Osteoblast (primary cell): ENCODE data around the gene PACS2. TPM values are rescaled to one million over a fixed set of nuclear protein-coding genes. Genes with fewer than 3 reads are reported as not detected.

Experiments
- DNase-seq: peaks from one replicate; pipeline ENCODE4 v3.0.0; 2011; ENCODE audit warnings: low spot score, mixed read lengths; ENCODE audit not compliant: insufficient read length; ENCODE audit errors: missing footprints
- H2AFZ ChIP-seq: 2 replicates; pipeline ENCODE4 v1.6.0; 2011; ENCODE audit warnings: mild to moderate bottlenecking, low read length
- H3K27ac ChIP-seq: 2 replicates; pipeline ENCODE4 v1.5.1; 2011; ENCODE audit warnings: mild to moderate bottlenecking, low read depth, low read length, moderate library complexity
- H3K27me3 ChIP-seq: 2 replicates; pipeline ENCODE4 v1.6.0; 2012; ENCODE audit warnings: mild to moderate bottlenecking, control low read depth, inconsistent platforms, low read length, moderate library complexity; ENCODE audit not compliant: insufficient read depth
- H3K36me3 ChIP-seq: 2 replicates; pipeline ENCODE4 v1.5.1; 2011; ENCODE audit warnings: mild to moderate bottlenecking, low read length, control low read depth, moderate library complexity; ENCODE audit not compliant: insufficient read depth
- H3K4me1 ChIP-seq: 2 replicates; pipeline ENCODE4 v1.5.1; 2011; ENCODE audit warnings: mild to moderate bottlenecking, low read length, control low read depth, moderate library complexity; ENCODE audit not compliant: insufficient read depth
- H3K4me2 ChIP-seq: 2 replicates; pipeline ENCODE4 v1.6.0; 2011; ENCODE audit warnings: mild to moderate bottlenecking, low read length; ENCODE audit not compliant: insufficient read depth
- H3K4me3 ChIP-seq: fragments of 200-600 bp; sonication (generic); 3 replicates; pipeline ENCODE4 v1.5.1; 2012; ENCODE audit warnings: mild to moderate bottlenecking, low read length, inconsistent platforms; ENCODE audit not compliant: insufficient read depth
- H3K79me2 ChIP-seq: 2 replicates; pipeline ENCODE4 v1.6.0; 2012; ENCODE audit warnings: mild to moderate bottlenecking, low read length, control low read depth, inconsistent platforms; ENCODE audit not compliant: insufficient read depth
- H3K9me3 ChIP-seq: 2 replicates; pipeline ENCODE4 v1.5.1; 2011; ENCODE audit warnings: low read depth, low read length, control low read depth
- H4K20me1 ChIP-seq: 2 replicates; pipeline ENCODE4 v1.6.0; 2012; ENCODE audit warnings: mild to moderate bottlenecking, low read length, control low read depth; ENCODE audit not compliant: insufficient read depth
- total RNA-seq: library from RNA; depleted of rRNA; stranded (reverse); fragments of >200 nt; gene quantifications from 2 replicates; pipeline ENCODE4 v1.2.3, GENCODE V29; 2012
- TF ChIP-seq, protein P1 (sequence below): IDR thresholded peaks from 2 replicates; pipeline ENCODE4 v1.5.1; 2011; ENCODE audit warnings: mild to moderate bottlenecking, low read depth, low read length, moderate library complexity; ENCODE audit errors: extremely low read depth

Gene PACS2
- total RNA-seq, 1 donor: 81.1 TPM

GRCh38 chr14:105436402-105436801 is 121.9 kb downstream of the PACS2 start:
- no peak overlapping the region for H2AFZ ChIP-seq

GRCh38 chr14:105436891-105437722 is 122.6 kb downstream of the PACS2 start:
- Histone ChIP-seq H3K4me2 (no peak overlapping the region), H3K4me1 (no peaks in the 10 kb centered on the region), H3K27ac (no peak overlapping the region), H3K36me3 (peaks cover 2% of the 10 kb centered on the region), H3K27me3 (no peaks in the 10 kb centered on the region), H2AFZ (no peak overlapping the region), H4K20me1 (peaks cover 68% of the 10 kb centered on the region), H3K79me2 (peaks cover 89% of the 10 kb centered on the region), H3K4me3 (no peak overlapping the region), H3K9me3 (no peaks in the 10 kb centered on the region)
- DNase-seq: no peak
- TF ChIP-seq, protein P1, sequence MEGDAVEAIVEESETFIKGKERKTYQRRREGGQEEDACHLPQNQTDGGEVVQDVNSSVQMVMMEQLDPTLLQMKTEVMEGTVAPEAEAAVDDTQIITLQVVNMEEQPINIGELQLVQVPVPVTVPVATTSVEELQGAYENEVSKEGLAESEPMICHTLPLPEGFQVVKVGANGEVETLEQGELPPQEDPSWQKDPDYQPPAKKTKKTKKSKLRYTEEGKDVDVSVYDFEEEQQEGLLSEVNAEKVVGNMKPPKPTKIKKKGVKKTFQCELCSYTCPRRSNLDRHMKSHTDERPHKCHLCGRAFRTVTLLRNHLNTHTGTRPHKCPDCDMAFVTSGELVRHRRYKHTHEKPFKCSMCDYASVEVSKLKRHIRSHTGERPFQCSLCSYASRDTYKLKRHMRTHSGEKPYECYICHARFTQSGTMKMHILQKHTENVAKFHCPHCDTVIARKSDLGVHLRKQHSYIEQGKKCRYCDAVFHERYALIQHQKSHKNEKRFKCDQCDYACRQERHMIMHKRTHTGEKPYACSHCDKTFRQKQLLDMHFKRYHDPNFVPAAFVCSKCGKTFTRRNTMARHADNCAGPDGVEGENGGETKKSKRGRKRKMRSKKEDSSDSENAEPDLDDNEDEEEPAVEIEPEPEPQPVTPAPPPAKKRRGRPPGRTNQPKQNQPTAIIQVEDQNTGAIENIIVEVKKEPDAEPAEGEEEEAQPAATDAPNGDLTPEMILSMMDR: no peak

More at GRCh38 chr14:105436402-105436801, 121.9 kb downstream of the PACS2 start:
- peaks cover 73% of the 10 kb centered on the region for H4K20me1 ChIP-seq
- TF ChIP-seq, protein P1: no peak
- H3K79me2 ChIP-seq: peaks cover 93% of the 10 kb centered on the region
- DNase-seq: no peak
- peaks cover 2% of the 10 kb centered on the region for H3K36me3 ChIP-seq
- no peak overlapping the region for H3K4me3 ChIP-seq
- no peaks in the 10 kb centered on the region for H3K9me3 ChIP-seq
- no peaks in the 10 kb centered on the region for H3K27me3 ChIP-seq
- H3K4me2 ChIP-seq: no peak overlapping the region
- H3K4me1 ChIP-seq: peaks cover 6% of the 10 kb centered on the region
- no peak overlapping the region for H3K27ac ChIP-seq

DNA sequence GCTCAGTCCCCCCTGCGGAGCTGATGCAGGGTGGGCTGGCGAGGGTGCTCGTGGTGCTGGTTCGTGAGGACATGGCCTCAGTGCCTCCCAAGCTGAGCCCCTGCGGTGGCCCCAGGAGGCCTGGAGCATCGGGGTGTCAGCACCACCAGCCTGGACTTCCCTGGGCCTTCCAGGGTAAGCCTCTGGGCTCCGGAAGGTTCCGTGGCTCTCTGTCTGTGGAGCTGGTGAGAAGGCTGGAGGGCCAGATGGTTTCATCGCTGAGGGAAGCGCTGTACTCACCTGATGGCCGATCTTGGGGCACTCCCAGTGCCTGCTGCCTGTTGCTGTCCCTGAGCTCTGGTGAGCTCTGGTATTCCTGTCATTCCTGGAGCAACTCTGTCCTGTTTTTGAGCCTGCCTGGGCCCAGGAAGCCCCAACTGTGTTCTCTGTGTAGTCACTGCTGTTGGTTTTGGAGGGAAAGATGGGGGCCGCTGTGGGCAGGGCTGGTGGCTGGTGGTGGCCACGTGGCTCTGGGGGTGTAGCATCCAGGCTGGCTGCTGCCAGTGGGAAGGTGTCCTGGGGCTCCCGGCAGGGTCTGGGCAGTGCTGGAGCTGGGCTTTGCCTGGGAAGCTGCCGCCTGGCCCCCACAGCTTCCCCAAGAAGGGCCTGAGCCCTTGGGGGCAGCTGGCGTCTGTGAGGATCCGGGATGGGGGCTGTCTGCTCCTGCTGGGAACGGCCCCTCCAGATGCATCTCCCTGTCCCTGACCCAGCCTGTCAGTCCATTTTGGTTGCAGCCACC is 123.4 kb downstream of the PACS2 start:
- no peak for DNase-seq
- Histone ChIP-seq H3K27me3 (no peaks in the 10 kb centered on the region), H3K4me1 (no peaks in the 10 kb centered on the region), H3K9me3 (no peaks in the 10 kb centered on the region), H2AFZ (no peak overlapping the region), H3K4me2 (no peak overlapping the region), H3K4me3 (no peak overlapping the region), H3K79me2 (peaks cover 82% of the 10 kb centered on the region), H3K36me3 (peaks cover 8% of the 10 kb centered on the region), H3K27ac (no peak overlapping the region), H4K20me1 (peaks cover 63% of the 10 kb centered on the region)
- TF ChIP-seq, protein P1: no peak

DNA sequence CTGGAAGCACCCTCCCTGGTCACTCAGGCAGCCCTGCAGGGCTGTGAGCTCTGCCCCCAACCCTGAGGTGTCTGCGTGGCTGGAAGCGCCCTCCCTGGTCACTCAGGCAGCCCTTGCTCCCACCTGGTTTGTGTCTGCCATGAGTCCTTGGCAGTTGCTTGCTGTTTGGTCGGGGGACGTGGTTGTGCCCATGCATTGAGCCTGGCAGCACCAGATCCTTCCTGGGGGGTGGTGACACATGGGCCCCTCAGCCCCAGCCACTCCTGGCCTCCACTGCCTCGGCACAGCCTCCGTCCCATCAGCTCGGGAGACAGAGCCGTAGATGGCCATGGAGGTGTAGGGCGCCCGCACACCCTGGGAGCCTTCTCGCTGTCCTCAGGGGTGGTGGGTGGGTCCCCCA is 124.6 kb downstream of the PACS2 start:
- H3K36me3 ChIP-seq: peaks cover 8% of the 10 kb centered on the region
- no peak overlapping the region for H3K27ac ChIP-seq
- no peak overlapping the region for H3K4me2 ChIP-seq
- peaks cover 70% of the 10 kb centered on the region for H3K79me2 ChIP-seq
- peaks cover 52% of the 10 kb centered on the region for H4K20me1 ChIP-seq
- no peak for DNase-seq
- H3K27me3 ChIP-seq: no peaks in the 10 kb centered on the region
- no peaks in the 10 kb centered on the region for H3K4me1 ChIP-seq
- H3K9me3 ChIP-seq: no peaks in the 10 kb centered on the region
- H2AFZ ChIP-seq: no peak overlapping the region
- TF ChIP-seq, protein P1: no peak
- no peak overlapping the region for H3K4me3 ChIP-seq
